K562 (cell line): ENCODE results near the gene MEAK7. TPM values are rescaled to one million over a fixed set of nuclear protein-coding genes. Genes with fewer than 3 reads are reported as not detected.
A peak's percentile ranks its signal among the peaks of the same experiment; 100 is the strongest.

Experiments
- DMBX1 ChIP-seq: fragments of 250-450 bp; sonication (Bioruptor Pico); IDR thresholded peaks from 2 replicates; pipeline ENCODE4 v1.8.0; 2022; ENCODE audit warnings: inconsistent platforms, mild to moderate bottlenecking, moderate library complexity, borderline replicate concordance
- ELF2 ChIP-seq: fragments of 250-450 bp; sonication (Bioruptor Pico); IDR thresholded peaks from 2 replicates; pipeline ENCODE4 v1.5.0; 2021; ENCODE audit warnings: mild to moderate bottlenecking
- ETV1 ChIP-seq: fragments of 450-650 bp; conservative IDR thresholded peaks from 2 replicates; pipeline ENCODE4 v1.6.1; 2016; ENCODE audit warnings: missing genetic modification characterization, control low read depth, low read depth, missing compliant biosample characterization
- HDAC1 ChIP-seq, 2 experiments: fragments of 450-650 bp; IDR thresholded peaks; 2 replicates each; pipeline ENCODE4 v1.6.1; 2016 to 2017; ENCODE audit warnings: inconsistent platforms in 1 of 2, mild to moderate bottlenecking in 1 of 2, moderate library complexity in 1 of 2
- HLTF ChIP-seq: fragments of 450-650 bp; IDR thresholded peaks from 2 replicates; pipeline ENCODE4 v1.6.1; 2016
- KDM4B ChIP-seq, 2 experiments: fragments of 450-650 bp in 1 of 2; sonication (generic) in 1 of 2; IDR thresholded peaks; 2 replicates each; pipeline ENCODE4 v1.6.1; 2016 to 2017; ENCODE audit warnings: borderline replicate concordance in 2 of 2, antibody characterized with exemption in 1 of 2, low read depth in 1 of 2, mild to moderate bottlenecking in 1 of 2
- NCOA4 ChIP-seq: fragments of 450-650 bp; IDR thresholded peaks from 2 replicates; pipeline ENCODE4 v1.6.1; 2018; ENCODE audit warnings: mild to moderate bottlenecking; ENCODE audit not compliant: partially characterized antibody
- NR2C1 ChIP-seq, 2 experiments: fragments of 450-650 bp; IDR thresholded peaks; 2 replicates each; pipeline ENCODE4 v1.6.1; 2017; ENCODE audit warnings: mild to moderate bottlenecking in 2 of 2, antibody characterized with exemption in 1 of 2, inconsistent platforms in 1 of 2, missing compliant biosample characterization in 1 of 2, missing genetic modification characterization in 1 of 2
- SETDB1 ChIP-seq: IDR thresholded peaks from one replicate; pipeline ENCODE4 v1.6.1; 2012; ENCODE audit warnings: low read length, control low read depth, inconsistent platforms
- TAF1 ChIP-seq: IDR thresholded peaks from 2 replicates; pipeline ENCODE4 v1.6.1; 2011; ENCODE audit warnings: mild to moderate bottlenecking, low read length, moderate library complexity; ENCODE audit not compliant: insufficient read depth, control insufficient read depth, severe bottlenecking; ENCODE audit errors: extremely low read depth
- THRAP3 ChIP-seq: fragments of 450-650 bp; IDR thresholded peaks from 2 replicates; pipeline ENCODE4 v1.6.1; 2016; ENCODE audit warnings: mild to moderate bottlenecking, inconsistent platforms, borderline replicate concordance
- YY1 ChIP-seq, 3 experiments: IDR thresholded peaks; 2 replicates each; pipeline ENCODE4 v1.6.1; 2011; ENCODE audit warnings: low read length in 2 of 3, mild to moderate bottlenecking in 2 of 3, moderate library complexity in 2 of 3, borderline replicate concordance in 1 of 3, control low read depth in 1 of 3, low read depth in 1 of 3; ENCODE audit not compliant: insufficient read depth in 3 of 3, insufficient replicate concordance in 2 of 3, control insufficient read depth in 1 of 3, insufficient read length in 1 of 3; ENCODE audit errors: extremely low read depth in 1 of 3
- ZNF347 ChIP-seq: fragments of 450-650 bp; formaldehyde crosslinking; IDR thresholded peaks from 2 replicates; pipeline ENCODE4 v1.4.0; 2020; ENCODE audit warnings: low read depth, mild to moderate bottlenecking, moderate library complexity
- ZNF77 ChIP-seq: fragments of 250-450 bp; sonication (Bioruptor Pico); IDR thresholded peaks from 2 replicates; pipeline ENCODE4 v1.5.0; 2020
- polyA plus RNA-seq, 8 experiments: library from polyadenylated mRNA; depleted of rRNA in 4 of 8; stranded (reverse) in 5 of 8; unstranded in 3 of 8; fragments of >200 nt; fragmentation: Nextera tagmentation in 2 of 8; fragmentation: Illumina TruSeq in 1 of 8; extraction: Ambion mirVana in 2 of 8; extraction: Trizol in 1 of 8; gene quantifications; 2 replicates each; pipeline versions ENCODE4 v1.2.1 to v1.2.3, GENCODE V29; 2011 to 2014; ENCODE audit warnings: inconsistent platforms in 1 of 8, missing spikeins in 1 of 8
- total RNA-seq, 7 experiments: library from RNA; depleted of rRNA in 6 of 7; stranded (reverse); fragments of >200 nt in 6 of 7; fragmentation: Illumina TruSeq in 2 of 7; extraction: Trizol in 2 of 7; gene quantifications; 2 replicates each; pipeline versions ENCODE4 v1.2.1 to v1.2.3, GENCODE V29; 2011 to 2021; ENCODE audit warnings: low replicate concordance in 1 of 7
- TF ChIP-seq, protein P1 (sequence below), 3 experiments: fragments of 200-800 bp in 1 of 3; sonication (Bioruptor generic) in 1 of 3; sonication (generic) in 1 of 3; formaldehyde crosslinking in 1 of 3; IDR thresholded peaks; 2 replicates each; pipeline versions ENCODE4 v1.6.1 to v1.8.0; 2016 to 2022; ENCODE audit warnings: mild to moderate bottlenecking in 2 of 3, missing compliant biosample characterization in 2 of 3, missing genetic modification characterization in 2 of 3, missing genetic modification reagents in 1 of 3
- TF ChIP-seq, protein P2 (sequence below): sonication (generic); formaldehyde crosslinking; IDR thresholded peaks from 2 replicates; pipeline ENCODE4 v1.8.1; 2023; ENCODE audit warnings: mild to moderate bottlenecking, missing genetic modification reagents
- TF ChIP-seq, protein P3 (sequence below), 2 experiments: fragments of 450-650 bp; IDR thresholded peaks; 2 replicates each; pipeline ENCODE4 v1.6.1; 2016
- TF ChIP-seq, protein P4 (sequence below), 2 experiments: fragments of 250-450 bp in 1 of 2; fragments of 450-650 bp in 1 of 2; sonication (Bioruptor Pico) in 1 of 2; IDR thresholded peaks; 2 replicates each; pipeline versions ENCODE4 v1.6.1 to v1.8.0; 2016 to 2021; ENCODE audit warnings: mild to moderate bottlenecking in 2 of 2, moderate library complexity in 2 of 2, missing compliant biosample characterization in 1 of 2, missing genetic modification characterization in 1 of 2
- TF ChIP-seq, protein P5 (sequence below): fragments of 450-650 bp; IDR thresholded peaks from 2 replicates; pipeline ENCODE4 v1.6.1; 2017; ENCODE audit warnings: mild to moderate bottlenecking, moderate library complexity

Gene MEAK7
- total and polyA plus RNA-seq, 9 of the 15 experiments (the other 6 are each of a cell fraction or from before 2014, with no cell fraction given), result 1.4 to 14.5 (median 6.3) TPM

DNA sequence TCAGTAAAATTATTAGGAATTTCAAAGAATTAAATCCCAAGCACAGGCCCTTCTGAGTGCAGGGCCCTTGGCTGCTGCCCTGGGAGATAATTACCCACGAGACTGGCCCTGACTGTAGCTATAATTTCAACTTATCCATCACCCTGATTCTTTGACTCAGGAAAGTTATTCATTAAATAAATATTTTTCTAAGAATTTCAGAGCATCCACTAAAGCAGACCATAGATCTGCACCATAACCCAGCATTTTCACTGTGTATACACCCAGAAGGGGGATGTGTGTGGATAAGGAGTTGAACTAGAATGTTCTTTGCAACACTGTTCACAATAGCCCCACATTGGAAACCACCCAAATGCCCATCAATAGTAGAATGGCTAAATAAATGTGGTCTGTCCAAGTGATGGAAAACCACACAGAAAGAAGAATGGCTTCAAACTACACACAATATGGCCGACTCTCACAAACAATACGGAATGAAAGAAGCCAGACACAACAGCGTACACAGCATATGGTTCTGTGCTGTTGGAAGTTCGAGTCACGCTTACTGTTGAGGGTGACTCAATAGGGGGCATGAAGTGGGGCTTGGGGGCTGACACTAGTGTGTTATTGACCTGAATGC, 33.9 kb upstream of the MEAK7 start (continued):
- peak; percentile 41; the same call in 1 of the 2 replicates for TF ChIP-seq DMBX1 (CRISPR knock-in tag)
- TF ChIP-seq, protein P1, sequence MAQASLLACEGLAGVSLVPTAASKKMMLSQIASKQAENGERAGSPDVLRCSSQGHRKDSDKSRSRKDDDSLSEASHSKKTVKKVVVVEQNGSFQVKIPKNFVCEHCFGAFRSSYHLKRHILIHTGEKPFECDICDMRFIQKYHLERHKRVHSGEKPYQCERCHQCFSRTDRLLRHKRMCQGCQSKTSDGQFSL (CRISPR knock-in tag; IDR thresholded peaks at IDR 0.05), result no peak
- TF ChIP-seq, protein P1 (tag; IDR thresholded peaks at IDR 0.05), result peak in 1 of 2 experiments; percentile 39; a peak in 1 of 4 replicates
- TF ChIP-seq HDAC1 (IDR thresholded peaks at IDR 0.05), result 0 out of 4 replicates have a peak, but pooled peaks of 1 of the 2 experiments have one; percentile 14
- TF ChIP-seq YY1 (IDR thresholded peaks at IDR 0.05; ENCODE audit: borderline replicate concordance in 1 of 3, control insufficient read depth in 1 of 3, extremely low read depth in 1 of 3, insufficient read depth in 3 of 3, insufficient read length in 1 of 3, insufficient replicate concordance in 2 of 3, low read depth in 1 of 3, low read length in 2 of 3), result peak in 1 of 3 experiments; percentile 81
- no peak for TF ChIP-seq ZNF77 (CRISPR knock-in tag)
- no peak for TF ChIP-seq SETDB1
- no peak for TF ChIP-seq HLTF
- TF ChIP-seq, protein P2, sequence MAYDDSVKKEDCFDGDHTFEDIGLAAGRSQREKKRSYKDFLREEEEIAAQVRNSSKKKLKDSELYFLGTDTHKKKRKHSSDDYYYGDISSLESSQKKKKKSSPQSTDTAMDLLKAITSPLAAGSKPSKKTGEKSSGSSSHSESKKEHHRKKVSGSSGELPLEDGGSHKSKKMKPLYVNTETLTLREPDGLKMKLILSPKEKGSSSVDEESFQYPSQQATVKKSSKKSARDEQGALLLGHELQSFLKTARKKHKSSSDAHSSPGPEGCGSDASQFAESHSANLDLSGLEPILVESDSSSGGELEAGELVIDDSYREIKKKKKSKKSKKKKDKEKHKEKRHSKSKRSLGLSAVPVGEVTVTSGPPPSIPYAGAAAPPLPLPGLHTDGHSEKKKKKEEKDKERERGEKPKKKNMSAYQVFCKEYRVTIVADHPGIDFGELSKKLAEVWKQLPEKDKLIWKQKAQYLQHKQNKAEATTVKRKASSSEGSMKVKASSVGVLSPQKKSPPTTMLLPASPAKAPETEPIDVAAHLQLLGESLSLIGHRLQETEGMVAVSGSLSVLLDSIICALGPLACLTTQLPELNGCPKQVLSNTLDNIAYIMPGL (CRISPR knock-in tag), result 0 out of 2 replicates have a peak, but pooled peaks have one; percentile 48
- no peak for TF ChIP-seq ZNF347 (CRISPR knock-in tag)
- TF ChIP-seq, protein P3, sequence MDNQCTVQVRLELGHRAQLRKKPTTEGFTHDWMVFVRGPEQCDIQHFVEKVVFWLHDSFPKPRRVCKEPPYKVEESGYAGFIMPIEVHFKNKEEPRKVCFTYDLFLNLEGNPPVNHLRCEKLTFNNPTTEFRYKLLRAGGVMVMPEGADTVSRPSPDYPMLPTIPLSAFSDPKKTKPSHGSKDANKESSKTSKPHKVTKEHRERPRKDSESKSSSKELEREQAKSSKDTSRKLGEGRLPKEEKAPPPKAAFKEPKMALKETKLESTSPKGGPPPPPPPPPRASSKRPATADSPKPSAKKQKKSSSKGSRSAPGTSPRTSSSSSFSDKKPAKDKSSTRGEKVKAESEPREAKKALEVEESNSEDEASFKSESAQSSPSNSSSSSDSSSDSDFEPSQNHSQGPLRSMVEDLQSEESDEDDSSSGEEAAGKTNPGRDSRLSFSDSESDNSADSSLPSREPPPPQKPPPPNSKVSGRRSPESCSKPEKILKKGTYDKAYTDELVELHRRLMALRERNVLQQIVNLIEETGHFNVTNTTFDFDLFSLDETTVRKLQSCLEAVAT (IDR thresholded peaks at IDR 0.05), result peak in 1 of 2 experiments; percentile 77; a peak in 2 of 4 replicates
- TF ChIP-seq, protein P4, sequence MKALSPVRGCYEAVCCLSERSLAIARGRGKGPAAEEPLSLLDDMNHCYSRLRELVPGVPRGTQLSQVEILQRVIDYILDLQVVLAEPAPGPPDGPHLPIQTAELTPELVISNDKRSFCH (CRISPR knock-in tag; IDR thresholded peaks at IDR 0.05), result no peak
- TF ChIP-seq, protein P4 (tag; IDR thresholded peaks at IDR 0.05), result peak; percentile 83; the same call in 1 of the 2 replicates
- TF ChIP-seq NR2C1 (IDR thresholded peaks at IDR 0.05), result no peak
- peak; percentile 65 for TF ChIP-seq NR2C1 (tag; IDR thresholded peaks at IDR 0.05)
- TF ChIP-seq TAF1, result no peak
- TF ChIP-seq, protein P5, sequence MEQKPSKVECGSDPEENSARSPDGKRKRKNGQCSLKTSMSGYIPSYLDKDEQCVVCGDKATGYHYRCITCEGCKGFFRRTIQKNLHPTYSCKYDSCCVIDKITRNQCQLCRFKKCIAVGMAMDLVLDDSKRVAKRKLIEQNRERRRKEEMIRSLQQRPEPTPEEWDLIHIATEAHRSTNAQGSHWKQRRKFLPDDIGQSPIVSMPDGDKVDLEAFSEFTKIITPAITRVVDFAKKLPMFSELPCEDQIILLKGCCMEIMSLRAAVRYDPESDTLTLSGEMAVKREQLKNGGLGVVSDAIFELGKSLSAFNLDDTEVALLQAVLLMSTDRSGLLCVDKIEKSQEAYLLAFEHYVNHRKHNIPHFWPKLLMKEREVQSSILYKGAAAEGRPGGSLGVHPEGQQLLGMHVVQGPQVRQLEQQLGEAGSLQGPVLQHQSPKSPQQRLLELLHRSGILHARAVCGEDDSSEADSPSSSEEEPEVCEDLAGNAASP, result no peak
- no peak; the same call in 1 of the 2 replicates for TF ChIP-seq ETV1 (tag)
- peak; percentile 64; the same call in 1 of the 2 replicates for TF ChIP-seq THRAP3
- TF ChIP-seq KDM4B (IDR thresholded peaks at IDR 0.05; ENCODE audit: borderline replicate concordance in 2 of 2, low read depth in 1 of 2), result no peak
- TF ChIP-seq ELF2 (CRISPR knock-in tag), result no peak
- no peak for TF ChIP-seq NCOA4
